ENCODE data around the gene TOR3A.
"Not testable (repeated sequence)": the region's sequence is repeated elsewhere in the genome, so short reads cannot be mapped to it uniquely, and the experiment has no call there.

Gene TOR3A

DNA sequence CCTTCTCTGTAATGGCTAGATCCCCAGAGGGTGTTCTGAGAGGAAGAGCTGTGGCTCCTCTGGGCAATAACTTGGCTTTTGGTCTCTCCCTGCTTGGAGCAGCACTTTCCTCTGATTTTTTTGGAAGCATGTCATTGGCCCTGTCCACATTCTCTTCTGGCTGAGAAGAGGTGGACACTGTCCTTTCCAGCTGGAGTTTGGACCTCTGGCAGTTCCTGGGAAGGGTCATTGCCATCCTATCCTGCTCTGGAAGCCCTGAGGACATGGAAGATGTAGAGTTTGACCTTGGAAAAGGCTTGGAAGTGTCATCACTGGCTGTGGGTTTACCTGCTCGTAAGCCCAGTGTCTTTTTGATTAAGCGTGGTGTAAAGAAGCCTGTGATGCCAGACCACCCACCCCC lies 26.8 kb downstream of the TOR3A start:
- no peak for DNase-seq

DNA sequence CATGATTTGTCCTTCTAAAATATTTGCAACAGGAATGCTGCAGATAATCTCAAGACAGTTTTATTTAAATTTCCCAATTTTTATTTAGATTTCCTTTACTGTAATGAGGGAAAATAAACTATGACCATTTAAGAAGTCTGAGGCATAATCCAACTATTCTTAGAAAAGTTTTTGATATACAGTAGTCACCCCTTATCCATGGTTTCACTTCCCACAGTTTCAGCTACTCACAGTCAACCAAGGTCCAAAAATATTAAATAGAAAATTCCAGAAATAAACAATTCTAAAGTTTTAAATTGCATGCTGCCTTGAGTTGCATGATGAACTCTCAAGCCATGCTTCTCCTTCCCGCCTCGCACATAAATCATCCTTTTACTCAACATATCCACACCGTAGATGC lies 33.3 kb downstream of the TOR3A start:
- DNase-seq, result no peak

DNA sequence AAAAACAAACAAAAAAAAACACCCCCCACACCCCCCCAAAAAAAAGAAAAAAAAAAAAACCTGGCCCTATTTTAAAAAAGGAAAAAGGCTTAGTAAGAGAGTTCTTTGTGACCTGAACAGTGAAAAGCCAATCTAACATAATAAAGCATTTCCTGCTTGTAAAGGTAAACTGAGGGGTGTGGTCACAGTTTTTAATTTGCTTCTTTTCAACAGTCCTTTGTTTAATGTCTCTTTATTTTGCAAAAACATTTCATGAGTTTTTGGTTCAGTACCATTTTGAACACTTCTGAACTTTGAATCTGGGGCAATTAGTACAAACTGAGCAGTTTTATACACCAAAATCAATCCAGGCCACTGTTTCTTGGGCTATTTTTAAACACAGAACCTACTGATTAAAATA lies 37.6 kb downstream of the TOR3A start:
- no peak for DNase-seq

DNA sequence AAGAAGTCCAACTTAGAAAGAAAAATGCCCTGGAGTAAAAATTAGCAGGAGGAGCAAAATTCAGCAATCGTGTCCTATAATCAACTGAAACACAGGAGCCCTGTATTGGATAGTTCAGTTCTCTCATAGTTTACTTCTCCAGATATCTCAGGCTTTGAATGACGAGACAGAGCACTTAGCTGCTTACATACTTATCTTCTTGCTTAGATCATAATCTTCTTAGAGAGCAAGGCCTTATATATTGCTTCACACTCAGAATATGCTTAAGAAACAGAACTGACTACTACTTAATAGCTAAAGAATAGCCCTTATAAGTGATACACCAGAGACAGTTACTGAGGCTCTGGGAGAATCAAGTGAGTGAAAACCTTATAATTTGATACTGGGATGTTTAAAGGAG lies 38.9 kb downstream of the TOR3A start:
- no peak for DNase-seq

DNA sequence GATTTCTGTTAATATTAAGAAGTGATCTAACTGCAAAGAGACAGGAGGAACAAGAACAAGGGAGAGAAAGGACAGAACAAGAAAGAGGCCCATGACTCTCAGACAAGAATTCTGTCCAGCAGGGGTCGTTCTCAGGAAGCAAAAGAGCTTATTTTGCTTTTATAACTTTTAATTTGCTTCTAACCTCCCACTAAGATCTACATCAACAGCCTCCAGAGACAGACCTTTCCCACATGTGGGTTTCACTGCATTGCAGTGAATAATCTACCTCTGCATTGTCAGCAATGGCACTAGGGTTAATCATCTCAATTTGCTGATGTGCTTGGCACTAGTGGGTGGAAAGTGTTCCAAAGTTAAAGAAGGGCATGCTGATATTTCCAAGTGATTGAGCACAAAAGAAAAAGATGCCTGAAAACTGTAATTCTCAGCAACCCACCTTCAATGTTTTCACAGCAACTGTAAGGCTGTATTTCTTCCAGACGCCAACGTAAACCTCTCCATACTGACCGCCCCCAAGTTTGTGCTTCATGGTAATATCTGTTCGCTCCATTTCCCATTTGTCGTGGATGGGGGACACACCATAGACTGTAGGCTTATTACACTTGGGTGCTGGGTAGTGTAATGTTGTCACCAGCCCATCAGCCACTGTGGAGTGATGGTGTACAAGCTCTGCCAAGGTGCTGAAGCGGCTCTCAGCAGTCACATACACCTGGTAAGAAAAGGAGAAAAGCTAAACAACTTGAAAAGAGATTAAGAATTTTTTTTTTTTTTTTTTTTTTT lies 39.5 kb downstream of the TOR3A start:
- DNase-seq, result no peak

DNA sequence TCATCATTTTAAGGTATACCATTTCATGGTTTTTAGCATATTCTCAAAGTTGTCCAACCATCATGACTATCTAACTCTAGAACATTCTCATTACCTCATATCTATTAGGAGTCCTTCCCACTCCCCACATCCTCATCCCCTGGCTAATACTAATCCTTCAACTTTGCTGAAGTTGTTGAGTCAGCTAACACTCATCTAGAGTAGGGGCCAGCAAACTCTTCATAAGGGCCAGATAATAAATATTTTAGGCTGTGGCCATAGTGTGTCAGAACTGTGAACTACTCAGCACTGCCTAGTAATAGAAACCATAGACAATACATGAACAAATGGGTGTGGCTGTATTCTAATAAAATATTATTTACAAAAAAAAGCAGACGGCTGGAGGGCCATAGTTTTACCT lies 43.0 kb downstream of the TOR3A start:
- no peak for DNase-seq

DNA sequence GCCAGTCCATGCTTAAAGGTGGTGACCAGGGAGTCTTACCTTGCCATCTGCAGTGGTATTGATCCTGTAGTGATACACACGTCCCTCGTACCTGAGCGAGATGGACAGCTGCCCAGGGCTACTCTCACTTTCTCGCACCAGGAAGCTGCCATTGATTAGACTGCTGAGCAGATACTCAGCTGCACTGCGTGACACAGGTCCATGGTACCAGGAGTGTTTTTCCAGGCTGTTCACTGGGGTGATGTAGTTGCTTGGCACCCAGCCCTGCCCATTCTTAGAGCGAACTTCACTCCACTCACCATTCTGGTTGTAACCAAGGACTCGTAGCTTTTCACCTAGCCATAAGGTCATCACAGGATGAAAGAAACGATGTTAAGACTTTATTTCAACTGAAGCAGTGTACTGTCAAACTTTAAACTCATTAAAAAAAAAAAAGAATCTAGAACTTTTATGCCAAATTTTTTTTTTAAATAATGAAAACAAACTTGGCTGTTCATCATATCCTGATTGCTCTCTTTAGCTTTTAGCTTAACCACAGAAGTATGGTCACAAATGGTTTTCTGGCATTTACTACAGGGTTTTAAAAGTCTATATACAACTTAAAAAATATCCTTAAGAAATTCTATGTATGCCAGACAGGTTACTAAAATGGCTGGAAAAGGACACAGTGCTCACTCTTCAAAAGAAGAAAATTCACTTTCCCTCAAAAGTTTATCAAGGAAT lies 44.6 kb downstream of the TOR3A start:
- DNase-seq, result no peak

DNA sequence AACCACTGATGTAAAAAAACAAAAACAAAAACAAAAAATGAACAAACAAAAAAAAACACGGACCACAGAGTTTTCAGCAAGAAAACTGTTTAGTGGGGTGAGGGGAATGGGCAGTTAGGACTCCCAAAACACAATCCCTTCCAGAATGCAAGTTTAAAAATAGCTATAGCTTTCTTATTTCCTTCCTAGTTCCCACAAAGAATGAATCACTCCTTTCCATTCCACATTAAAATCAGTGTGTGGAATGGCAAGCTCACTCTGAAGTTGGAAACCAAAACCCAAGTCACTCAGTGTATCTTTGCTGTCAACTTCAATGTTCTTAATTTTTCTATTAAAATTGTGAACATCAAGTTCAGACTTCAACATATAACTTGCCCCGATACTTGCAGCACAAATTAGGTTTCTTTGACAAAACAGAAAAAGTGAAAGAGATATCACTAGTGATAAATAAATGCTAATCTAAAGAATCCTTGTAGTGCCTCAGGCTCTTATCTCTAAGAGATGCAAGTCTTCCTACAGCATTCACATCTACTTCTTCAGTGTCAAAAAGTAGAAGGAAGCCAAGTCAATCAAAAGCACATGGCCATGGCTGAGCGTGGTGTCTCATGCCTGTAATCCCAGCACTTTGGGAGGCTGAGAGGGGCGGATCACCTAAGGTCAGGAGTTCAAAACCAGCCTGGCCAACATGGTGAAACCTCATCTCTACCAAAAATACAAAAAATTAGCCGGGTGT lies 45.5 kb downstream of the TOR3A start:
- DNase-seq, result no peak

DNA sequence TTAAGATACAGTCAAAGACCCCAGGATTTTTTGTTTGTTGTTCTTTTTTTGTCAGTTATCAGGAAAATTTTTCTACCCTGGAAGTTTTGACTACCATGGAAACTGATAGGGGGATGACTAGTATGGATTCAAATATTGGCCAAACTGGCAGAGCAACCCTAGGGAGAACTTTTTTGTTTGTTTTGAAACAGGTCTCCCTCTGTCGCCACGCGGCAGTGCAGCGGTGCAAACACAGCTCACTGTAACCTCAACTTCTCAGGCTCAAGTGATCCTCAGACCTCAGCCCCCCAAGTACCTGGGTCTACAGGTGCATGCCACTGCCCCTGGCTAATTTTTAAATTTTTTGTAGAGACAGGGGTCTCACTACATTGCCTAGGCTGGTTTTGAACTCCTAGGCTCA lies 46.6 kb downstream of the TOR3A start:
- no peak for DNase-seq

DNA sequence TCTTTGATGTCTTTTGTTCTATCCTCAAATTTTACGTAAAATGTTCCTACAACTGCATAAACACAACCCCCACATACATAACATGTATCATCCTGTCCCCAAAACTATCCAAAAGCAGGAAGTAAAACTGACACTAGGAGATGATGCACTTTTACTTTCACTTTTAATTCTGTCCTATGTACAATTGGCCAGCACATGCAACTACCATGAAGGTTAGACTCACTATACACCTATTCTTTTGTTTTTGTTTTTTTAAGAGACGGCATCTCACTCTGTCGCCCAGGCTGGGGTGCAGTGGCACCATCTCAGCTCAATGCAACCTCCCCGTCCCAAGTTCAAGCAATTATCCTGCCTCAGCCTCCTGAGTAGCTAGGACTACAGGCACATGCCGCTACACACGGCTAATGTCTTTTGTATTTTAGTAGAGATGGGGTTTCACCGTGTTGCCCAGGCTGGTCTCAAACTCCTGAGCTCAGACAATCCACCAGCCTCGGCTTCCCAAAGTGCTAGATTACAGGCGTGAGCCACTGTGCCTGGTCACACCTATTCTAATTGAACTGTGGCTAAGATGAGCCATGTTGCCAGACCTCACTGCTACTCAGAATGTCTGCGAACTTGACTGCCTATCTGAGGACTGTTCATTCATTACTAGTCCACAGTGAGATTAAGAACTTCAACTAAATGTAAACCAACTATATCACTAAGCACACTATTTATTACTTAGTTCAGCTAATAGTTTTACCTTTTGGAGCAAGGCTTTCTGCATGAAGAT lies 48.0 kb downstream of the TOR3A start:
- DNase-seq, result no peak

DNA sequence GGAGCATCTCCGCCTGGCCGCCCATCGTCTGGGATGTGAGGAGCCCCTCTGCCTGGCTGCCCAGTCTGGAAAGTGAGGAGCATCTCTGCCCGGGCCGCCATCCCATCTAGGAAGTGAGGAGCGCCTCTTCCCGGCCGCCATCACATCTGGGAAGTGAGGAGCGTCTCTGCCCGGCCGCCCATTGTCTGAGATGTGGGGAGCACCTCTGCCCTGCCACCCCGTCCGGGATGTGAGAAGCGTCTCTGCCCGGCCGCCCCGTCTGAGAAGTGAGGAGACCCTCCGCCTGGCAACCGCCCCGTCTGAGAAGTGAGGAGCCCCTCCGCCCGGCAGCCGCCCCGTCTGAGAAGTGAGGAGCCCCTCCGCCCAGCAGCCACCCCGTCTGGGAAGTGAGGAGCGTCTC lies 53.3 kb downstream of the TOR3A start:
- not testable (repeated sequence) for DNase-seq

DNA sequence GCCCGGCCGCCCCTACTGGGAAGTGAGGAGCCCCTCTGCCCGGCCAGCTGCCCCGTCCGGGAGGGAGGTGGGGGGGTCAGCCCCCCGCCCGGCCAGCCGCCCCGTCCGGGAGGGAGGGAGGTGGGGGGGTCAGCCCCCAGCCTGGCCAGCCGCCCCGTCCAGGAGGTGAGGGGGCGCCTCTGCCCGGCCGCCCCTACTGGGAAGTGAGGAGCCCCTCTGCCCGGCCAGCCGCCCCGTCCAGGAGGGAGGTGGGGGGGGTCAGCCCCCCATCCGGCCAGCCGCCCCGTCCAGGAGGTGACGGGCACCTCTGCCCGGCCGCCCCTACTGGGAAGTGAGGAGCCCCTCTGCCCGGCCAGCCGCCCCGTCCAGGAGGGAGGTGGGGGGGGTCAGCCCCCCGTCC lies 53.8 kb downstream of the TOR3A start:
- not testable (repeated sequence) for DNase-seq

DNA sequence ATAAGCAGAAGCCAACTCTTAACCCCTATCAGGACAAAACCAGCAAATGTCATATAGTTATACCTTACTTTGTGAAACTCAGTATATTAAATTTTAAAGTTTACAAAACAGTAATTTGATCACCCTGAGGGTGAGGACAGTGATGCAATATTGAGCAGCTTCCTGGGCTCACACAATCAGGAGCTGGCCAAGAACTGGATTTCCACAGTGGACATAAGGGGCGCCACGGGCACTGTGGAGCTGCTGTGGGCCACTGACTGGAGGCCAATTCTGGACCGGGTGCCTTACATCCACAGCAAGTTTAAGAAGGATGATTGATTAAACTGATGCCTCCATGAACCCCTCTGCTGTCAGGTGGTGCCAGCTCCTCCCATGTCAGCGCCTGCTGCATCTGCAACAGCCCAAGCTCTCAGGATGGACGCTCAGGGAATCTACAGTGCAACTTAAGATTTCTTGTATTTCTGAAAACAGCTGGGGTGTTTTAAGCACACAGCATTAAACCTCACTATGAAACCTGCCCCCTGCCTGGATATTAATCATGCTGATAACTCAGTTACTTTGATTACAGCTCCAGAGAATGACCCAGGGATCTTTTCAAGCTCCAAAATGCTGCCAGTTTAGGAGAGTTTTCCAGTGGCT lies 55.9 kb downstream of the TOR3A start:
- no peak for DNase-seq

DNA sequence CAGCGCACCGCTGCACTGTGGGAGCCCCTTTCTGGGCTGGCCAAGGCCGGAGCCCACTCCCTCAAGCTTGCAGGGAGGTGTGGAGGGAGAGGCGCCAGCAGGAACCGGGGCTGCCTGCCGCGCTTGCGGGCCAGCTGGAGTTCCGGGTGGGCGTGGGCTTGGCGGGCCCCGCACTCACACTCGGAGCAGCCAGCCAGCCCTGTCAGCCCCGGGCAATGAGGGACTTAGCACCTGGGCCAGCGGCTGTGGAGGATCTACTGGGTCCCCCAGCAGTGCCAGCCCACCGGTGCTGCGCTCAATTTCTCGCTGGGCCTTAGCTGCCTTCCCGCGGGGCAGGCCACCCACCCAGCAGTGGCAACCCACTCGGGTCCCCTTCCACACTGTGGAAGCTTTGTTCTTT lies 56.9 kb downstream of the TOR3A start:
- not testable (repeated sequence) for DNase-seq

DNA sequence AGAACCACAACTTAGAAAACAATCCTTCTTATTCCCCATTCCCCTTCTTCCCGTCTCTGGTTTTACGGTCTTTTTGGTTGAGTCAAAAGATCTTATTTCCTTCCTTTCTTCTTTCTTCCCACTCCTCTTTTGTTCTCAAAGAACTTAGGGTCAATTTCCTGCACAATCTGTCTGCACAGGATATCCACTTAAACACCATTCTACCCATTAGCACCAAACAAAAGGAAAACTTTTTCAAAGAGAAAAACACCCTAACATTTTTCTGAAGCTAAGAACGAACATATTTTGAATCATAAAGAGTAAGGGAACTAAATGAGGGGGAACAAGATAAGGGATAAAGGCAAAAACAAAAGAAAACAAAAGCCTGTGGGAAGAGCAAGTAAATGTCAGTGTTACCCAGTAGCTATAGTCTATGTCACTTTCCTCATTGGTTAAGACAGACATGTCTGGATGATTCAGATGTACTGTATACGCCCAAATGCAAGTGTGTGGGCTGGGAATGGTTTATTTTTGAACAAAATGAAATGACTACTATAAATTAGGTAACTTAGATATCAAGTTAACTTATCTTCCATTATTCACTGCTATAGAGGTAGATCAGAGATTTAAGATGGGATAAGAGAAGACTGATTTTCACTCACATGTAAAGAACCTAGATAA lies 59.9 kb downstream of the TOR3A start:
- no peak for DNase-seq

DNA sequence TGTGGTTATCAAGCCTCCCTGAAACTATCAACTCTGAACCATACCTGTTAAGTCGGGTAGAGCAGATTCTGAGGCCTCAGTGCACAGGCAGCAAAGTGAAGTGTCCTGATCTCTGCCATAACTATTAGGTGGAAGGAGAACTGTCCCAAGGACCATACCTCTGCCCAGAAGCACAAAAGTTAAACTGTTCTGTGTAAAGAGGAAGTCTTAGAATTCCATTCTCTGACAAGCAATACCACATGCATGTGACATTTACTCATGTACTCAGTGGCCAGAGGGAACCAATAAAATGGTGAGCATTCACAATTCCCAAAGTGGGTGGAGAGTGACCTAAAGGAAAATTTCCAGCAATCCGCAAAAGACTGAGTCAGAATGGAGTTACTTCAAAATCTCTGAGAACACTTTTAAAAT lies 61.0 kb downstream of the TOR3A start:
- DNase-seq, result no peak

DNA sequence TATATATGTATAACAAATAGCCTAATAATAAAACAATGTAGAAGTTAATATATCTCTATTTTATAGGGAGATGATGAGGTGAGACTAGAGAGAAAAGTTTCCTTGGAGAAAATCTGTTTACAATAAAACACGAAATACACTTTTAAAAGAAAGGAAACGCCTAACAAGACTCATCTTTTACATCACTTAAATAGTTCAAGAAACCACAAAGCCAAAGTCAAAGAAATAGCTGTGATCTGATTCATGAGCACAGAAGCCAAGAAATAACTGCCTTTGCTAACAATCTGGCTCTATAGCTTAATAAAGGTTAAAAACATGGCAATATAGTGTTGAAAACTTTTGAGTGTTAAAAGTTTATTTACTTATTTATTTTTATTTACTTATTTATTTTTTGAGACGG lies 61.5 kb downstream of the TOR3A start:
- DNase-seq, result no peak

DNA sequence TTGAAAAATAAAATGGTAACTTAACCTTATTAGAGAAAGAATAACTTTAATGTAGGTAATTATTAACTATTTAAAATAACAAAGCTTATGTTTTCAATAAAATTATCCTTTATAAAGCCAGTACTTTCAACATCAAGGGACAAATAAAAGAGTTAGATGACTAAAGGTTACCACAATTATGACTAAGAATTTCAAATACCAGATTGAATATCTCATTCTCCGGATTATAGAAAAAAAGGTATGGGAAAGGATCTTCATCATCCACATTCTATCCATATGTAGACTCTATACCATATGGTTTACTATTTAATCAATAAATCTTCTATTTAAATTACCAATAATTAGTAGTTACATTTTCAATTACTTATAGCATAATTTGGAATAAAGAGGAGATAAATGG lies 62.8 kb downstream of the TOR3A start:
- no peak for DNase-seq

DNA sequence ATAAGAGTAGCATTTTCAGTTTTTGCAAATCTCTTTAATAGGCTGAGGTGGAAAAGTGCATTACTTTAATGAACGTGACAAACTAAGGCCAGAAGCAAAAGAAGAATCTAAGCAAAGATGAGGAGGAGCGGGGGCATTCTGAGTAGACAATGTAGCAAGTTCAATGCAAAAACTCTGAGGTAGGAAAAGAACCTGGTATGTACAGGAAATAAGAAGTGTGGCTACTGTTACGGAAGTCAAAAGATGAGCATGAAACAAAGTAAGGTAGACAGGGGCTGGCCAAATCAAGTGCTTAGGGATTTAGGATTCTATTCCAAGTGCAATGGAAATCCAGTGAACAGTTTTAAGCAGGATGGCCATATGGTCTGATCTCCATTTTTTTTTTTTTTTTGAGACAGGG lies 63.7 kb downstream of the TOR3A start:
- DNase-seq, result no peak

All from NCI-H2029 (cell line).